ENCODE data around the gene VAV3. TPM values are rescaled to one million over a fixed set of nuclear protein-coding genes. Genes with fewer than 3 reads are reported as not detected.

The VAV3 gene
- total and polyA plus RNA-seq, 9 of the 15 experiments (the other 6 are each of a cell fraction or from before 2014, with no cell fraction given), result not detected

DNA sequence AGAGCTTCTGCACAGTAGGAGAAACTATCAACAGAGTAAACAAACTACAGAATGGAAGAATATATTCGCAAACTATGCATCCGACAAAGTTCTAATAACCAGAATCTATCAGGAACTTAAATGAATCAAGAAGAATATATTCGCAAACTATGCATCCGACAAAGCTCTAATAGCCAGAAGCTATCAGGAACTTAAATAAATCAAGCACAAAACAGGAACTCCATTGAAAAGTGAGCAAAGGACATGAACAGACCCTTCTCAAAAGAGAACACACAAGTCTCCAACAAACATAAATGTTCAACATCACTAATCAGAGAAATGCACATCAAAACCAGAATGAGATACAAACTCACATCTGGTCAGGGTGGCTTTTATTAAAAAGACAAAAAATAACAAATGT lies 126.9 kb downstream of the VAV3 start (continued):
- TF ChIP-seq, protein P1, sequence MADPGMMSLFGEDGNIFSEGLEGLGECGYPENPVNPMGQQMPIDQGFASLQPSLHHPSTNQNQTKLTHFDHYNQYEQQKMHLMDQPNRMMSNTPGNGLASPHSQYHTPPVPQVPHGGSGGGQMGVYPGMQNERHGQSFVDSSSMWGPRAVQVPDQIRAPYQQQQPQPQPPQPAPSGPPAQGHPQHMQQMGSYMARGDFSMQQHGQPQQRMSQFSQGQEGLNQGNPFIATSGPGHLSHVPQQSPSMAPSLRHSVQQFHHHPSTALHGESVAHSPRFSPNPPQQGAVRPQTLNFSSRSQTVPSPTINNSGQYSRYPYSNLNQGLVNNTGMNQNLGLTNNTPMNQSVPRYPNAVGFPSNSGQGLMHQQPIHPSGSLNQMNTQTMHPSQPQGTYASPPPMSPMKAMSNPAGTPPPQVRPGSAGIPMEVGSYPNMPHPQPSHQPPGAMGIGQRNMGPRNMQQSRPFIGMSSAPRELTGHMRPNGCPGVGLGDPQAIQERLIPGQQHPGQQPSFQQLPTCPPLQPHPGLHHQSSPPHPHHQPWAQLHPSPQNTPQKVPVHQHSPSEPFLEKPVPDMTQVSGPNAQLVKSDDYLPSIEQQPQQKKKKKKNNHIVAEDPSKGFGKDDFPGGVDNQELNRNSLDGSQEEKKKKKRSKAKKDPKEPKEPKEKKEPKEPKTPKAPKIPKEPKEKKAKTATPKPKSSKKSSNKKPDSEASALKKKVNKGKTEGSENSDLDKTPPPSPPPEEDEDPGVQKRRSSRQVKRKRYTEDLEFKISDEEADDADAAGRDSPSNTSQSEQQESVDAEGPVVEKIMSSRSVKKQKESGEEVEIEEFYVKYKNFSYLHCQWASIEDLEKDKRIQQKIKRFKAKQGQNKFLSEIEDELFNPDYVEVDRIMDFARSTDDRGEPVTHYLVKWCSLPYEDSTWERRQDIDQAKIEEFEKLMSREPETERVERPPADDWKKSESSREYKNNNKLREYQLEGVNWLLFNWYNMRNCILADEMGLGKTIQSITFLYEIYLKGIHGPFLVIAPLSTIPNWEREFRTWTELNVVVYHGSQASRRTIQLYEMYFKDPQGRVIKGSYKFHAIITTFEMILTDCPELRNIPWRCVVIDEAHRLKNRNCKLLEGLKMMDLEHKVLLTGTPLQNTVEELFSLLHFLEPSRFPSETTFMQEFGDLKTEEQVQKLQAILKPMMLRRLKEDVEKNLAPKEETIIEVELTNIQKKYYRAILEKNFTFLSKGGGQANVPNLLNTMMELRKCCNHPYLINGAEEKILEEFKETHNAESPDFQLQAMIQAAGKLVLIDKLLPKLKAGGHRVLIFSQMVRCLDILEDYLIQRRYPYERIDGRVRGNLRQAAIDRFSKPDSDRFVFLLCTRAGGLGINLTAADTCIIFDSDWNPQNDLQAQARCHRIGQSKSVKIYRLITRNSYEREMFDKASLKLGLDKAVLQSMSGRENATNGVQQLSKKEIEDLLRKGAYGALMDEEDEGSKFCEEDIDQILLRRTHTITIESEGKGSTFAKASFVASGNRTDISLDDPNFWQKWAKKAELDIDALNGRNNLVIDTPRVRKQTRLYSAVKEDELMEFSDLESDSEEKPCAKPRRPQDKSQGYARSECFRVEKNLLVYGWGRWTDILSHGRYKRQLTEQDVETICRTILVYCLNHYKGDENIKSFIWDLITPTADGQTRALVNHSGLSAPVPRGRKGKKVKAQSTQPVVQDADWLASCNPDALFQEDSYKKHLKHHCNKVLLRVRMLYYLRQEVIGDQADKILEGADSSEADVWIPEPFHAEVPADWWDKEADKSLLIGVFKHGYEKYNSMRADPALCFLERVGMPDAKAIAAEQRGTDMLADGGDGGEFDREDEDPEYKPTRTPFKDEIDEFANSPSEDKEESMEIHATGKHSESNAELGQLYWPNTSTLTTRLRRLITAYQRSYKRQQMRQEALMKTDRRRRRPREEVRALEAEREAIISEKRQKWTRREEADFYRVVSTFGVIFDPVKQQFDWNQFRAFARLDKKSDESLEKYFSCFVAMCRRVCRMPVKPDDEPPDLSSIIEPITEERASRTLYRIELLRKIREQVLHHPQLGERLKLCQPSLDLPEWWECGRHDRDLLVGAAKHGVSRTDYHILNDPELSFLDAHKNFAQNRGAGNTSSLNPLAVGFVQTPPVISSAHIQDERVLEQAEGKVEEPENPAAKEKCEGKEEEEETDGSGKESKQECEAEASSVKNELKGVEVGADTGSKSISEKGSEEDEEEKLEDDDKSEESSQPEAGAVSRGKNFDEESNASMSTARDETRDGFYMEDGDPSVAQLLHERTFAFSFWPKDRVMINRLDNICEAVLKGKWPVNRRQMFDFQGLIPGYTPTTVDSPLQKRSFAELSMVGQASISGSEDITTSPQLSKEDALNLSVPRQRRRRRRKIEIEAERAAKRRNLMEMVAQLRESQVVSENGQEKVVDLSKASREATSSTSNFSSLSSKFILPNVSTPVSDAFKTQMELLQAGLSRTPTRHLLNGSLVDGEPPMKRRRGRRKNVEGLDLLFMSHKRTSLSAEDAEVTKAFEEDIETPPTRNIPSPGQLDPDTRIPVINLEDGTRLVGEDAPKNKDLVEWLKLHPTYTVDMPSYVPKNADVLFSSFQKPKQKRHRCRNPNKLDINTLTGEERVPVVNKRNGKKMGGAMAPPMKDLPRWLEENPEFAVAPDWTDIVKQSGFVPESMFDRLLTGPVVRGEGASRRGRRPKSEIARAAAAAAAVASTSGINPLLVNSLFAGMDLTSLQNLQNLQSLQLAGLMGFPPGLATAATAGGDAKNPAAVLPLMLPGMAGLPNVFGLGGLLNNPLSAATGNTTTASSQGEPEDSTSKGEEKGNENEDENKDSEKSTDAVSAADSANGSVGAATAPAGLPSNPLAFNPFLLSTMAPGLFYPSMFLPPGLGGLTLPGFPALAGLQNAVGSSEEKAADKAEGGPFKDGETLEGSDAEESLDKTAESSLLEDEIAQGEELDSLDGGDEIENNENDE (IDR thresholded peaks at IDR 0.05; ENCODE audit: low read depth, low read length), result no peak
